CD14-positive monocyte (primary cell): ENCODE results near the gene CLCNKB. TPM values are rescaled to one million over a fixed set of nuclear protein-coding genes. Genes with fewer than 3 reads are reported as not detected.

Experiments used
- DNase-seq, 3 donors: peaks; one replicate each; pipeline ENCODE4 v3.0.0-alpha.2; 2011 to 2022
- H2AFZ ChIP-seq: 2 replicates; pipeline ENCODE4 v1.6.0; 2012; ENCODE audit warnings: mild to moderate bottlenecking, low read depth, low read length, inconsistent platforms; ENCODE audit not compliant: insufficient read depth, poor library complexity, severe bottlenecking
- H3K27ac ChIP-seq, 2 donors: 1 replicate in 1 of 2; 2 replicates in 1 of 2; pipeline ENCODE4 v1.5.1; 2012 to 2013; ENCODE audit warnings: low read length in 2 of 2, control low read depth in 1 of 2, inconsistent platforms in 1 of 2, low read depth in 1 of 2, mild to moderate bottlenecking in 1 of 2
- H3K27me3 ChIP-seq, 2 donors: one replicate each; pipeline versions ENCODE4 v1.6.0 to v1.6.1; 2011 to 2013; ENCODE audit warnings: low read length in 2 of 2; ENCODE audit not compliant: control insufficient read depth in 2 of 2, insufficient read depth in 2 of 2
- H3K36me3 ChIP-seq, 2 donors: replicated peaks in 1 of 2; 1 replicate in 1 of 2; 2 replicates in 1 of 2; pipeline versions ENCODE4 v1.5.1 to v1.6.1; 2012 to 2013; ENCODE audit warnings: low read length in 2 of 2, control low read depth in 1 of 2, inconsistent platforms in 1 of 2, mild to moderate bottlenecking in 1 of 2; ENCODE audit not compliant: insufficient read depth in 2 of 2, control insufficient read depth in 1 of 2
- H3K4me1 ChIP-seq, 2 donors: 1 replicate in 1 of 2; 2 replicates in 1 of 2; pipeline versions ENCODE4 v1.5.1 to v1.6.1; 2012 to 2013; ENCODE audit warnings: low read length in 2 of 2, control low read depth in 1 of 2, inconsistent platforms in 1 of 2, mild to moderate bottlenecking in 1 of 2, moderate library complexity in 1 of 2; ENCODE audit not compliant: insufficient read depth in 2 of 2, control insufficient read depth in 1 of 2
- H3K4me2 ChIP-seq: replicated peaks from 2 replicates; pipeline ENCODE3; 2012; ENCODE audit warnings: low read length, moderate library complexity, mild to moderate bottlenecking; ENCODE audit not compliant: poor library complexity, severe bottlenecking; ENCODE audit errors: extremely low read depth
- H3K4me3 ChIP-seq, 3 experiments: fragments of 200-600 bp in 1 of 3; sonication (generic) in 1 of 3; replicated peaks in 1 of 3; 1 replicate in 2 of 3; 2 replicates in 1 of 3; pipeline ENCODE4 v1.5.1; 2011 to 2013; ENCODE audit warnings: low read length in 3 of 3, mild to moderate bottlenecking in 3 of 3, control low read depth in 2 of 3, low read depth in 2 of 3, inconsistent platforms in 1 of 3, moderate library complexity in 1 of 3
- H3K79me2 ChIP-seq: 2 replicates; pipeline ENCODE4 v1.6.0; 2012; ENCODE audit warnings: mild to moderate bottlenecking, control low read depth, inconsistent platforms, low read length, moderate library complexity; ENCODE audit not compliant: insufficient read depth
- H3K9ac ChIP-seq: 2 replicates; pipeline ENCODE4 v1.6.0; 2017; ENCODE audit warnings: low read length, mild to moderate bottlenecking; ENCODE audit not compliant: insufficient read depth, poor library complexity, severe bottlenecking
- H3K9me3 ChIP-seq, 2 donors: replicated peaks in 1 of 2; 1 replicate in 1 of 2; 2 replicates in 1 of 2; pipeline versions ENCODE4 v1.5.1 to v1.6.1; 2012 to 2013; ENCODE audit warnings: low read length in 2 of 2, control low read depth in 1 of 2; ENCODE audit not compliant: control insufficient read depth in 1 of 2, insufficient read depth in 1 of 2
- H4K20me1 ChIP-seq: 2 replicates; pipeline ENCODE4 v1.6.0; 2012; ENCODE audit warnings: mild to moderate bottlenecking, low read length, control low read depth, moderate library complexity; ENCODE audit not compliant: insufficient read depth
- H3K27ac Mint-ChIP-seq, 7 donors: one replicate each; pipeline ENCODE4 v1.8.0; 2020; ENCODE audit warnings: mild to moderate bottlenecking in 7 of 7, mixed read lengths in 7 of 7, moderate library complexity in 6 of 7, inconsistent platforms in 2 of 7
- H3K27me3 Mint-ChIP-seq, 3 donors: one replicate each; pipeline ENCODE4 v1.8.0; 2021 to 2022; ENCODE audit warnings: low read depth in 3 of 3, mild to moderate bottlenecking in 3 of 3, mixed read lengths in 3 of 3, moderate library complexity in 3 of 3, inconsistent platforms in 1 of 3
- H3K36me3 Mint-ChIP-seq, 2 donors: one replicate each; pipeline ENCODE4 v1.8.0; 2020; ENCODE audit warnings: mixed read lengths in 2 of 2, inconsistent platforms in 1 of 2, mild to moderate bottlenecking in 1 of 2
- H3K4me1 Mint-ChIP-seq: one replicate; pipeline ENCODE4 v1.8.0; 2020; ENCODE audit warnings: mild to moderate bottlenecking, mixed read lengths
- H3K4me3 Mint-ChIP-seq, 2 donors: one replicate each; pipeline ENCODE4 v1.8.0; 2020; ENCODE audit warnings: mild to moderate bottlenecking in 2 of 2, mixed read lengths in 2 of 2, moderate library complexity in 1 of 2
- H3K9me3 Mint-ChIP-seq, 7 donors: one replicate each; pipeline ENCODE4 v1.8.0; 2020 to 2022; ENCODE audit warnings: mixed read lengths in 7 of 7, mild to moderate bottlenecking in 6 of 7, moderate library complexity in 6 of 7, inconsistent platforms in 2 of 7
- WGBS: methylation state at CpG from one replicate; pipeline ENCODE4 v1.1.5; 2013; ENCODE audit warnings: missing lambda C conversion rate; ENCODE audit not compliant: insufficient coverage; 5-methylcytosine and 5-hydroxymethylcytosine counted together
- intact Hi-C, 2 donors: fragments of 100-400 bp; cut with micrococcal nuclease; formaldehyde crosslinking; loops; one replicate each; pipeline versions ENCODE4 v1.15.0 to v1.15.1; 2023
- polyA plus RNA-seq, 3 donors: library from polyadenylated mRNA; depleted of rRNA in 1 of 3; unstranded in 2 of 3; stranded (reverse) in 1 of 3; fragments of 300-500 nt in 2 of 3; fragments of >200 nt in 1 of 3; fragmentation: Illumina TruSeq in 2 of 3; gene quantifications; 1 replicate in 2 of 3; 2 replicates in 1 of 3; pipeline ENCODE4 v1.2.3, GENCODE V29; 2012 to 2021
- TF ChIP-seq, protein P1 (sequence below): fragments of 200-600 bp; IDR thresholded peaks from one replicate; pipeline ENCODE4 v1.8.0; 2022; ENCODE audit warnings: antibody characterized with exemption, mild to moderate bottlenecking

The CLCNKB gene
- polyA plus RNA-seq, 3 donors = not detected

DNA sequence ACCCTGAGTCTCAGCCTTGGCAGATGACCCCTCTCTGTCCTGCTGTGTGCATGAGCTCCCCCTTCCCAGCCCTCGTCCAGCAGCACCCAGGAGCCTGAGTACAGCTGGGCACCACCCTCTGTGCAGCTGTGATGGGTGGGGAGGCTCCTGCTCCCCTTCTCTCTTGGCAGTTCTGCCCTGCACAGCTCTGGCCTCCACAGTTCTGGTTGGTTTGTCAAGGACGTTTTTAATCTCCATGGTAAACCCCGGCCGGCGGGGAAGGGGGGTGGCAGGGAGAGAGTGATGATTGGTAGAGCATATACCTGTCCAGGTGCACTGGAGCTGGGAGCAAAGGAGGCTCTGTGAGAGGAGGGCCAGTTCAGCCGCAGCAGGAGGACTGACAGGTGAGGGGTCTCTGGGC, 21.9 kb upstream of the CLCNKB start, which contains the start of gene CLCNKA:
CLCNKA (plus strand) TSS at position 356 of the 400 bp plus-strand sequence. CDS start 584 bp downstream, outside the sequence.
- Histone ChIP-seq H3K4me2 (no peak within 1 kb of the TSS), H3K9me3 (no peaks in the 10 kb centered on the region), H2AFZ (no peak within 1 kb of the TSS), H3K4me3 (no peak within 1 kb of the TSS), H4K20me1 (no peaks in the 10 kb centered on the region), H3K9ac (no peak within 1 kb of the TSS), H3K27me3 (no peaks in the 10 kb centered on the region), H3K79me2 (no peaks in the 10 kb centered on the region), H3K36me3 (no peaks in the 10 kb centered on the region), H3K4me1 (peaks cover 0 to 9% of the 10 kb centered on the region in 2 donors), H3K27ac (no peak within 1 kb of the TSS)
- H3K27ac Mint-ChIP-seq = peak within 1 kb of the TSS in 3 of 7 donors; percentile 11 to 66 (median 62)
- H3K27me3 Mint-ChIP-seq = peaks cover 8 to 26% (median 21%) of the 10 kb centered on the region in 3 donors
- intact Hi-C loops = no loop called here
- no peaks in the 10 kb centered on the region for H3K36me3 Mint-ChIP-seq
- H3K4me3 Mint-ChIP-seq = peak within 1 kb of the TSS in 1 of 2 donors; percentile 33
- no peaks in the 10 kb centered on the region for H3K9me3 Mint-ChIP-seq
- no peak for DNase-seq
- peaks cover 6% of the 10 kb centered on the region for H3K4me1 Mint-ChIP-seq
- 78% methylated on average over 5 of the region's 6 CpGs for WGBS
- TF ChIP-seq, protein P1, sequence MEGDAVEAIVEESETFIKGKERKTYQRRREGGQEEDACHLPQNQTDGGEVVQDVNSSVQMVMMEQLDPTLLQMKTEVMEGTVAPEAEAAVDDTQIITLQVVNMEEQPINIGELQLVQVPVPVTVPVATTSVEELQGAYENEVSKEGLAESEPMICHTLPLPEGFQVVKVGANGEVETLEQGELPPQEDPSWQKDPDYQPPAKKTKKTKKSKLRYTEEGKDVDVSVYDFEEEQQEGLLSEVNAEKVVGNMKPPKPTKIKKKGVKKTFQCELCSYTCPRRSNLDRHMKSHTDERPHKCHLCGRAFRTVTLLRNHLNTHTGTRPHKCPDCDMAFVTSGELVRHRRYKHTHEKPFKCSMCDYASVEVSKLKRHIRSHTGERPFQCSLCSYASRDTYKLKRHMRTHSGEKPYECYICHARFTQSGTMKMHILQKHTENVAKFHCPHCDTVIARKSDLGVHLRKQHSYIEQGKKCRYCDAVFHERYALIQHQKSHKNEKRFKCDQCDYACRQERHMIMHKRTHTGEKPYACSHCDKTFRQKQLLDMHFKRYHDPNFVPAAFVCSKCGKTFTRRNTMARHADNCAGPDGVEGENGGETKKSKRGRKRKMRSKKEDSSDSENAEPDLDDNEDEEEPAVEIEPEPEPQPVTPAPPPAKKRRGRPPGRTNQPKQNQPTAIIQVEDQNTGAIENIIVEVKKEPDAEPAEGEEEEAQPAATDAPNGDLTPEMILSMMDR = no peak

DNA sequence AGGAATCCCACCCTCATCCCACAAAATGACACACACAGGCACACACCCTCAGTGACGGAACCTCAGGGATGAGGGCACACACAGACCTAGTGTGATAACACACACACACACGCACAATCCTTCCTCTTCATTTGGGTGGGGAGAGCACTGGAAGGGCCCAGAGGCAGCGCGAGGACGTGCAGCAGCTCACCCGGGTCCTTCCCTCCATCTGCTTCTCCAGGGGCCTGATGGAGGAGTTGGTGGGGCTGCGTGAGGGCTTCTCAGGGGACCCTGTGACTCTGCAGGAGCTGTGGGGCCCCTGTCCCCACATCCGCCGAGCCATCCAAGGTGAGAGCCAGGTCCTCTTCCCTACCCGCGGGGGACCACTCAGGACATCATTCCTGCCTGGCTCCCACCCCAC, 21.2 kb upstream of the CLCNKB start:
- intact Hi-C loops = no loop called here
- H3K4me3 ChIP-seq = no peak overlapping the region
- no peaks in the 10 kb centered on the region for H3K9me3 ChIP-seq
- TF ChIP-seq, protein P1 = no peak
- H4K20me1 ChIP-seq = no peaks in the 10 kb centered on the region
- peak overlapping the region in 1 of 2 donors; percentile 33 for H3K4me3 Mint-ChIP-seq
- H3K27me3 ChIP-seq = peaks cover 0 to 5% of the 10 kb centered on the region in 2 donors
- no peak for DNase-seq
- no peaks in the 10 kb centered on the region for H3K79me2 ChIP-seq
- no peaks in the 10 kb centered on the region for H3K36me3 Mint-ChIP-seq
- WGBS = 83% methylated on average over 2 of the region's 11 CpGs
- H3K4me1 Mint-ChIP-seq = peaks cover 6% of the 10 kb centered on the region
- H3K4me2 ChIP-seq = no peak overlapping the region
- H3K9me3 Mint-ChIP-seq = no peaks in the 10 kb centered on the region
- no peak overlapping the region for H3K9ac ChIP-seq
- H2AFZ ChIP-seq = no peak overlapping the region
- no peak overlapping the region for H3K27ac ChIP-seq
- peak overlapping the region in 1 of 7 donors; percentile 62 for H3K27ac Mint-ChIP-seq
- peaks cover 8 to 32% (median 21%) of the 10 kb centered on the region in 3 donors for H3K27me3 Mint-ChIP-seq
- no peaks in the 10 kb centered on the region for H3K36me3 ChIP-seq
- peaks cover 0 to 13% of the 10 kb centered on the region in 2 donors for H3K4me1 ChIP-seq
